Heart left ventricle (tissue), 13 donors: ENCODE data around the gene NGEF.

Experiments
- CTCF ChIP-seq, 12 donors: fragments of 200-600 bp; sonication (generic) in 4 of 12; IDR thresholded peaks; one replicate each; pipeline versions ENCODE4 v1.5.0 to v1.8.0; 2018 to 2022; ENCODE audit warnings: antibody characterized with exemption in 12 of 12, mild to moderate bottlenecking in 5 of 12
- POLR2A ChIP-seq, 2 donors: fragments of 450-650 bp; IDR thresholded peaks; one replicate each; pipeline ENCODE4 v1.6.1; 2017; ENCODE audit warnings: antibody characterized with exemption in 2 of 2, mild to moderate bottlenecking in 2 of 2, moderate library complexity in 2 of 2
- donor health status: ischemic (EF 13 %, LVEDD 7.1; RV severe dilation, severe dysfunction).
- donor health status: DM: no; HTN: yes; CAD: no.
- donor health status: DM: no; HTN: no; CAD: no.
- donor health status: ischemic (EF 25% LVEDD 6.9; RV normal size, moderate dysfunction).
- donor health status: ischemic (EF 25% LVEDD 5.7; RV mildly dilated, moderate dysfunction).
- donor health status: ischemic (EF 35%, LVEDD 5.7; RV mildly dilated, moderate dysfunction).
- donor health status: nonischemic (EF 11% LVEDD 7.7; RV severe dilation, severe dysfunction).
- donor health status: DM: yes; HTN: yes; CAD: no.
- donor health status: PGD.
- donor health status: ischemic (EF 29% LVEDD 5.4; RV normal size, mild dysfunction).
- donor health status: nonischemic (EF 23%, LVEDD 6.1; RV moderate dilation, normal function).

- TF ChIP-seq CTCF (IDR thresholded peaks at IDR 0.05) (no peak), POLR2A (IDR thresholded peaks at IDR 0.05) (no peak)
Observed at GRCh38 chr2:233040571-233040970, 27.5 kb upstream of the NGEF start.
